Stimulated activated CD8-positive, alpha-beta memory T cell treated with anti-CD3 and anti-CD28 coated beads, Interleukin-7, amount 100 ng/mL, for 1 hour (primary cell): ENCODE measurements around the gene CUEDC2.

ENCODE experiments used
- DNase-seq, 2 donors: peaks; one replicate each; pipeline ENCODE4 v3.0.0-alpha.2; 2020; ENCODE audit warnings: low read depth in 2 of 2

The CUEDC2 gene

GRCh38 chr10:102424916-102425315 is 7.5 kb downstream of the CUEDC2 start:
- DNase-seq = no peak

- DNase-seq = no peak
Observed at GRCh38 chr10:102424145-102424544, 8.2 kb downstream of the CUEDC2 start.

GRCh38 chr10:102423372-102423968 is 8.9 kb downstream of the CUEDC2 start:
- DNase-seq = no peak

- DNase-seq = no peak
Observed at GRCh38 chr10:102422545-102423129, 9.7 kb downstream of the CUEDC2 start.

- no peak for DNase-seq
Observed at GRCh38 chr10:102421757-102422512, 10.4 kb downstream of the CUEDC2 start.

- DNase-seq = no peak
Observed at GRCh38 chr10:102421507-102421756, 10.9 kb downstream of the CUEDC2 start.

GRCh38 chr10:102420714-102421506 is 11.5 kb downstream of the CUEDC2 start, which contains the start of gene FBXL15:
Gene FBXL15 (plus strand): TSS chr10:102420836. CDS start chr10:102421130, 294 bp downstream.
- peak; percentile 91 to 92 for DNase-seq

- DNase-seq = no peak
Observed at GRCh38 chr10:102420181-102420713, 12.1 kb downstream of the CUEDC2 start.

- DNase-seq = peak; percentile 49 to 52
Observed at GRCh38 chr10:102419269-102420180, 12.8 kb downstream of the CUEDC2 start.

GRCh38 chr10:102418622-102419268 is 13.6 kb downstream of the CUEDC2 start, which contains the start of gene PSD:
Gene PSD (minus strand): TSS chr10:102418785. CDS start chr10:102417038, 1,747 bp downstream.
- no peak for DNase-seq

- no peak for DNase-seq
Observed at GRCh38 chr10:102416695-102417094, 15.7 kb downstream of the CUEDC2 start.

- DNase-seq = no peak
Observed at GRCh38 chr10:102416283-102416682, 16.1 kb downstream of the CUEDC2 start.

- no peak for DNase-seq
Observed at GRCh38 chr10:102414749-102415148, 17.6 kb downstream of the CUEDC2 start.

GRCh38 chr10:102413806-102414561 is 18.4 kb downstream of the CUEDC2 start:
- no peak for DNase-seq

- no peak for DNase-seq
Observed at GRCh38 chr10:102413053-102413705, 19.2 kb downstream of the CUEDC2 start.

GRCh38 chr10:102412293-102412692 is 20.1 kb downstream of the CUEDC2 start:
- DNase-seq = no peak

- no peak for DNase-seq
Observed at GRCh38 chr10:102411341-102412255, 20.8 kb downstream of the CUEDC2 start.

GRCh38 chr10:102410429-102411073 is 21.8 kb downstream of the CUEDC2 start:
- no peak for DNase-seq
